Middle frontal gyrus (tissue), 1 donor: ENCODE data around the gene NKIRAS1.
"Not testable (repeated sequence)": the region's sequence is repeated elsewhere in the genome, so short reads cannot be mapped to it uniquely, and the experiment has no call there.

ENCODE experiments used
- DNase-seq: peaks from one replicate; pipeline ENCODE4 v3.0.0-alpha.2; 2015; ENCODE audit warnings: low spot score; ENCODE audit errors: extremely low spot score

NKIRAS1 gene

GRCh38 chr3:23904545-23904944 is 12.2 kb downstream of the NKIRAS1 start:
- no peak for DNase-seq

- no peak for DNase-seq
These were observed 16.0 kb downstream of the NKIRAS1 start for GRCh38 chr3:23900744-23901143.

GRCh38 chr3:23895181-23895580 is 21.6 kb downstream of the NKIRAS1 start:
- DNase-seq = no peak

GRCh38 chr3:23894254-23895061 is 22.3 kb downstream of the NKIRAS1 start:
- DNase-seq = no peak

- DNase-seq = no peak
These were observed 26.8 kb downstream of the NKIRAS1 start for GRCh38 chr3:23889950-23890349.

GRCh38 chr3:23889386-23889785 is 27.4 kb downstream of the NKIRAS1 start:
- DNase-seq = no peak

GRCh38 chr3:23888617-23889228 is 28.1 kb downstream of the NKIRAS1 start:
- no peak for DNase-seq

- no peak for DNase-seq
These were observed 30.5 kb downstream of the NKIRAS1 start for GRCh38 chr3:23886311-23886710.

GRCh38 chr3:23885210-23885609 is 31.6 kb downstream of the NKIRAS1 start:
- no peak for DNase-seq

GRCh38 chr3:23884481-23884880 is 32.3 kb downstream of the NKIRAS1 start:
- DNase-seq = no peak

- no peak for DNase-seq
These were observed 34.3 kb downstream of the NKIRAS1 start for GRCh38 chr3:23882487-23882918.

- not testable (repeated sequence) for DNase-seq
These were observed 34.8 kb downstream of the NKIRAS1 start for GRCh38 chr3:23881993-23882392.

GRCh38 chr3:23880703-23881339 is 36.0 kb downstream of the NKIRAS1 start:
- no peak for DNase-seq

GRCh38 chr3:23879485-23879884 is 37.3 kb downstream of the NKIRAS1 start:
- DNase-seq = no peak

GRCh38 chr3:23877329-23877980 is 39.3 kb downstream of the NKIRAS1 start:
- no peak for DNase-seq

- DNase-seq = no peak
These were observed 39.9 kb downstream of the NKIRAS1 start for GRCh38 chr3:23876923-23877322.

- no peak for DNase-seq
These were observed 41.6 kb downstream of the NKIRAS1 start for GRCh38 chr3:23875113-23875725.

- no peak for DNase-seq
These were observed 42.3 kb downstream of the NKIRAS1 start for GRCh38 chr3:23874359-23875112.

- DNase-seq = no peak
These were observed 42.8 kb downstream of the NKIRAS1 start for GRCh38 chr3:23873941-23874340.

- no peak for DNase-seq
These were observed 44.5 kb downstream of the NKIRAS1 start for GRCh38 chr3:23872330-23872729.

GRCh38 chr3:23871361-23871760 is 45.4 kb downstream of the NKIRAS1 start:
- DNase-seq = not testable (repeated sequence)
